HG02973 (cell line): ENCODE results near the gene C10orf95.

Experiments
- ATAC-seq: cut with Tn5 transposase; IDR thresholded peaks from one replicate; pipeline ENCODE4 v1.9.1; 2021; ENCODE audit warnings: moderate library complexity; ENCODE audit not compliant: unreplicated experiment

C10orf95 gene

GRCh38 chr10:102405108-102405571, 46.2 kb downstream of the C10orf95 start:
- no peak for ATAC-seq

- ATAC-seq = no peak
Measured at GRCh38 chr10:102404361-102405107, 46.8 kb downstream of the C10orf95 start.

GRCh38 chr10:102403115-102403514, 48.2 kb downstream of the C10orf95 start:
- no peak for ATAC-seq

GRCh38 chr10:102402512-102402896, 48.8 kb downstream of the C10orf95 start:
- ATAC-seq = no peak

- no peak for ATAC-seq
Measured at GRCh38 chr10:102401735-102402511, 49.4 kb downstream of the C10orf95 start.

GRCh38 chr10:102401342-102401654, 50.0 kb downstream of the C10orf95 start:
- no peak for ATAC-seq

- no peak for ATAC-seq
Measured at GRCh38 chr10:102400598-102401341, 50.6 kb downstream of the C10orf95 start.

GRCh38 chr10:102400076-102400475, 51.3 kb downstream of the C10orf95 start:
- ATAC-seq = no peak
